CD4-positive, CD25-positive, alpha-beta regulatory T cell (primary cell): ENCODE measurements around the gene PRF1. TPM values are rescaled to one million over a fixed set of nuclear protein-coding genes. Genes with fewer than 3 reads are reported as not detected.

ENCODE experiments used
- ATAC-seq, 2 donors: fragments of 150-1000 bp; cut with Tn5 transposase; one replicate each; pipeline ENCODE4 v1.10.0; 2021; ENCODE audit warnings: low read depth in 2 of 2, moderate number of reproducible peaks in 2 of 2, moderate library complexity in 1 of 2
- DNase-seq, 3 donors: peaks; one replicate each; pipeline versions ENCODE4 v3.0.0 to v3.0.0-alpha.2; 2012 to 2022; ENCODE audit warnings: mixed read lengths in 1 of 3
- H3K27ac ChIP-seq: one replicate; pipeline ENCODE4 v1.7.0; 2013; ENCODE audit warnings: mild to moderate bottlenecking, low read length; ENCODE audit not compliant: insufficient read depth, poor library complexity, severe bottlenecking
- H3K27me3 ChIP-seq: one replicate; pipeline ENCODE4 v1.7.0; 2013; ENCODE audit warnings: low read length; ENCODE audit not compliant: control insufficient read depth, insufficient read depth
- H3K36me3 ChIP-seq: one replicate; pipeline ENCODE4 v1.7.0; 2013; ENCODE audit warnings: mild to moderate bottlenecking, low read length, moderate library complexity; ENCODE audit not compliant: control insufficient read depth, insufficient read depth
- H3K4me1 ChIP-seq: 2 replicates; pipeline ENCODE4 v1.7.0; 2013; ENCODE audit warnings: mild to moderate bottlenecking, low read length; ENCODE audit not compliant: insufficient read depth, control insufficient read depth, poor library complexity, severe bottlenecking
- H3K4me3 ChIP-seq: one replicate; pipeline ENCODE4 v1.7.0; 2013; ENCODE audit warnings: low read depth, mild to moderate bottlenecking, low read length, moderate library complexity
- H3K9me3 ChIP-seq, 2 experiments: 1 replicate in 1 of 2; 2 replicates in 1 of 2; pipeline ENCODE4 v1.7.0; 2013; ENCODE audit warnings: low read length in 2 of 2, mild to moderate bottlenecking in 1 of 2, moderate library complexity in 1 of 2; ENCODE audit not compliant: control insufficient read depth in 2 of 2
- H3K27ac Mint-ChIP-seq, 3 donors: one replicate each; pipeline ENCODE4 v1.8.0; 2020 to 2022; ENCODE audit warnings: mild to moderate bottlenecking in 3 of 3, mixed read lengths in 3 of 3, moderate library complexity in 2 of 3
- H3K27me3 Mint-ChIP-seq: one replicate; pipeline ENCODE4 v1.8.0; 2022; ENCODE audit warnings: mild to moderate bottlenecking, mixed read lengths
- H3K36me3 Mint-ChIP-seq: one replicate; pipeline ENCODE4 v1.8.0; 2020; ENCODE audit warnings: mixed read lengths
- H3K4me1 Mint-ChIP-seq, 4 donors: one replicate each; pipeline ENCODE4 v1.8.0; 2020 to 2022; ENCODE audit warnings: mixed read lengths in 4 of 4, mild to moderate bottlenecking in 1 of 4
- H3K4me3 Mint-ChIP-seq, 4 donors: one replicate each; pipeline ENCODE4 v1.8.0; 2020 to 2022; ENCODE audit warnings: mild to moderate bottlenecking in 4 of 4, mixed read lengths in 4 of 4, moderate library complexity in 3 of 4
- H3K9me3 Mint-ChIP-seq, 7 donors: one replicate each; pipeline ENCODE4 v1.8.0; 2020 to 2022; ENCODE audit warnings: mixed read lengths in 7 of 7, mild to moderate bottlenecking in 3 of 7, moderate library complexity in 2 of 7
- polyA plus RNA-seq, 4 donors: library from polyadenylated mRNA; unstranded; fragments of 300-500 nt; fragmentation: Illumina TruSeq; gene quantifications; one replicate each; pipeline ENCODE4 v1.2.3, GENCODE V29; 2021
- total RNA-seq: library from RNA; stranded (reverse); gene quantifications from one replicate; pipeline ENCODE4 v1.2.3, GENCODE V29; 2022

Gene PRF1
- total and polyA plus RNA-seq, 5 donors from 2014 or later = 32.4 to 187 (median 139) TPM

- Histone ChIP-seq H3K4me3 (no peak overlapping the region), H3K27me3 (no peaks in the 10 kb centered on the region), H3K4me1 (no peaks in the 10 kb centered on the region), H3K27ac (no peak overlapping the region), H3K9me3 (no peaks in the 10 kb centered on the region), H3K36me3 (no peaks in the 10 kb centered on the region)
- no peaks in the 10 kb centered on the region for H3K4me1 Mint-ChIP-seq
- no peak for DNase-seq
- no peak overlapping the region for H3K27ac Mint-ChIP-seq
- ATAC-seq = no peak
- no peaks in the 10 kb centered on the region for H3K9me3 Mint-ChIP-seq
- no peak overlapping the region for H3K4me3 Mint-ChIP-seq
- H3K36me3 Mint-ChIP-seq = no peaks in the 10 kb centered on the region
- no peaks in the 10 kb centered on the region for H3K27me3 Mint-ChIP-seq
These were observed 50.0 kb downstream of the PRF1 start for GRCh38 chr10:70552586-70552985.

DNA sequence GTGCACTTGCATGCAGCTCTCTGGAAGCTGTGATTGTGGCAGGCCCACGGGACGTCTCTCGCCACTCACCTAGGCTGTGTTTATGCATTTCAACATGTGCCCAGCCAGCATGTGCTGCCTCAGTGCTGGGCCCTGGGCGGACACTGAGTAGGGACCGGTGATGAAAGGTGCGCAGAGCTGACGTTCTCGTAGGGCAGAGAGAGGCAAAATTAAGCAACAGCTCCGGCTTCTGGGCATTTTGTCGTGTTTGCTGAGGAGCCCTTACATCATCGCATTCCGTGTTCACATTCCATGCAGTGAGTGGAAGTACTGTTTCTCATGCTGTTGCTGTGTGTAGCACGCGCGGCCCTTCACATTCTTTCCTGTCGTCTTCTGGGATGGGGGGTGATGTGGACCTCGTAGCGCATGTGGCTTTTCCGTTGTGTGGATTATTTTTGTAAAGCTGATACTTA, 50.5 kb downstream of the PRF1 start:
- no peak overlapping the region for H3K27ac Mint-ChIP-seq
- no peak overlapping the region for H3K4me3 Mint-ChIP-seq
- H3K36me3 Mint-ChIP-seq = no peaks in the 10 kb centered on the region
- no peaks in the 10 kb centered on the region for H3K36me3 ChIP-seq
- H3K4me3 ChIP-seq = no peak overlapping the region
- no peaks in the 10 kb centered on the region for H3K9me3 Mint-ChIP-seq
- no peak for ATAC-seq
- no peak for DNase-seq
- no peaks in the 10 kb centered on the region for H3K27me3 Mint-ChIP-seq
- H3K27me3 ChIP-seq = no peaks in the 10 kb centered on the region
- no peaks in the 10 kb centered on the region for H3K9me3 ChIP-seq
- H3K27ac ChIP-seq = no peak overlapping the region
- no peaks in the 10 kb centered on the region for H3K4me1 ChIP-seq
- no peaks in the 10 kb centered on the region for H3K4me1 Mint-ChIP-seq

GRCh38 chr10:70551466-70551865, 51.1 kb downstream of the PRF1 start:
- Mint-ChIP-seq H3K27me3 (no peaks in the 10 kb centered on the region), H3K27ac (no peak overlapping the region), H3K4me1 (no peaks in the 10 kb centered on the region)

DNA sequence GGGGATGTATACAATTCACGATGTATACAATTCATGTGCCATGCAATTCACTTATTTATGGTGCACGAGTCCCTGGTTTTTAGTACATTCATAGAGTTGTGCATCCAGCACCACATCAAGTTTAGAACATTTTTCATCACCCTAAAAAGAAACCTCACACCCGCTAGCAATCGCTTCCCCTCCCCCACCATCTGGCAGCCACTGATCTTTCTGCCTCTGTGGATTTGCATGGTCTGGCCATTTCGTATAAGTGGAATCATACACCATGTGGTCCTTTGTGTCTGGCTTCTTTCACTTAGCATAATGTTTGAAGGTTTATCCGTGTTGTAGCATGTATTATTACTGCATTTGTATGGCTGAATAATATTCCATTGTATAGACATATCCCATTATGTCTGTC, 52.1 kb downstream of the PRF1 start:
- Histone ChIP-seq H3K4me1 (no peaks in the 10 kb centered on the region), H3K9me3 (no peaks in the 10 kb centered on the region), H3K27ac (no peak overlapping the region), H3K27me3 (no peaks in the 10 kb centered on the region), H3K4me3 (no peak overlapping the region), H3K36me3 (no peaks in the 10 kb centered on the region)
- no peak overlapping the region for H3K4me3 Mint-ChIP-seq
- no peaks in the 10 kb centered on the region for H3K9me3 Mint-ChIP-seq
- no peak overlapping the region for H3K27ac Mint-ChIP-seq
- DNase-seq = no peak
- no peaks in the 10 kb centered on the region for H3K27me3 Mint-ChIP-seq
- H3K4me1 Mint-ChIP-seq = no peaks in the 10 kb centered on the region
- ATAC-seq = no peak
- no peaks in the 10 kb centered on the region for H3K36me3 Mint-ChIP-seq

More at GRCh38 chr10:70551466-70551865, 51.1 kb downstream of the PRF1 start:
- DNase-seq (no peak), ATAC-seq (no peak)
- H3K4me1 ChIP-seq = no peaks in the 10 kb centered on the region
- H3K36me3 ChIP-seq = no peaks in the 10 kb centered on the region
- no peak overlapping the region for H3K4me3 ChIP-seq
- no peaks in the 10 kb centered on the region for H3K9me3 ChIP-seq
- Mint-ChIP-seq H3K9me3 (no peaks in the 10 kb centered on the region), H3K4me3 (no peak overlapping the region), H3K36me3 (no peaks in the 10 kb centered on the region)
- H3K27ac ChIP-seq = no peak overlapping the region
- H3K27me3 ChIP-seq = no peaks in the 10 kb centered on the region

DNA sequence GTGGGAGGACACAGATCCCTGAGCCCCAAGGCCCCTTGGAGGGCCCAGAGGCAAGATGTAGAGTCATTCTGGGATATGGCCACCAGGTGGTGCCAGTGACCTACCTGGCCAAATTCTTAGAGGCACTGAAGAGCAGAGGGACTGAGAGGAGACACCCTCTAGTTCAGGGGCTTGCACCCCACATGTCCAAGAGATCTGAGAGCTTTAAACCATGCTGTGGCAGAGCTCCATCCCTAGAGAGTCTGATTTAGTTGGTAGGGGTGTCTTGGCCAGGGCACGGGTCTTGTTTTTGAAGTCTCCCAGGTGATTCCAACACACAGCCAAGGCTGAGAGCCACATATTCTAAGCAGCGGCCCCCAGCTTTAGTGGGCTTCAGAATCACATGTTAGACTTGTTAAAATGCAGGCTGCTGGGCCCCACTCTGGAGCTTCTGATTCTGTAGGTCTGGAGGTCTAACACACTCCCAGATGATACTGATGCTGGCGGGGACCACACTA, 52.5 kb downstream of the PRF1 start:
- DNase-seq (peak; percentile 50 to 72 (median 68)), ATAC-seq (peak; percentile 68 to 74)
- Histone ChIP-seq H3K36me3 (no peaks in the 10 kb centered on the region), H3K27me3 (no peaks in the 10 kb centered on the region), H3K9me3 (no peaks in the 10 kb centered on the region), H3K27ac (no peak overlapping the region), H3K4me3 (no peak overlapping the region), H3K4me1 (no peaks in the 10 kb centered on the region)
- Mint-ChIP-seq H3K27ac (no peak overlapping the region), H3K27me3 (no peaks in the 10 kb centered on the region), H3K9me3 (no peaks in the 10 kb centered on the region), H3K36me3 (no peaks in the 10 kb centered on the region), H3K4me3 (no peak overlapping the region), H3K4me1 (no peaks in the 10 kb centered on the region)

GRCh38 chr10:70549351-70549961, 53.1 kb downstream of the PRF1 start:
- Histone ChIP-seq H3K9me3 (no peaks in the 10 kb centered on the region), H3K36me3 (no peaks in the 10 kb centered on the region), H3K27ac (no peak overlapping the region), H3K27me3 (no peaks in the 10 kb centered on the region), H3K4me1 (no peaks in the 10 kb centered on the region), H3K4me3 (no peak overlapping the region)
- Mint-ChIP-seq H3K27ac (no peak overlapping the region), H3K9me3 (no peaks in the 10 kb centered on the region), H3K27me3 (no peaks in the 10 kb centered on the region), H3K4me1 (no peaks in the 10 kb centered on the region), H3K36me3 (no peaks in the 10 kb centered on the region), H3K4me3 (no peak overlapping the region)
- ATAC-seq (no peak), DNase-seq (no peak)

Other genes with a start within 250 kb of the PRF1 start
- 2.3 TPM for gene LRRC20, start 220.1 kb downstream of the PRF1 start, total RNA-seq
- gene LRRC20, start 220.1 kb downstream of the PRF1 start, polyA plus RNA-seq = 1 to 10 TPM in 3 of 4 donors, under 1 TPM in 1; 0.93 to 3.1 (median 1.8) TPM
- gene EIF4EBP2, start 198.6 kb downstream of the PRF1 start, total RNA-seq = 53.1 TPM
- 10 to 100 TPM; 77.3 to 86.4 (median 85.1) TPM for gene EIF4EBP2, start 198.6 kb downstream of the PRF1 start, polyA plus RNA-seq
- gene NODAL, start 161.1 kb downstream of the PRF1 start, total RNA-seq = not detected
- under 1 TPM in 3 of 4 donors, not detected in 1; 0.09 to 0.22 (median 0.17) TPM for gene NODAL, start 161.1 kb downstream of the PRF1 start, polyA plus RNA-seq
- not detected for gene PALD1, start 124.0 kb downstream of the PRF1 start, total RNA-seq
- gene PALD1, start 124.0 kb downstream of the PRF1 start, polyA plus RNA-seq = not detected
- not detected for gene ADAMTS14, start 69.8 kb upstream of the PRF1 start, total RNA-seq
- not detected for gene ADAMTS14, start 69.8 kb upstream of the PRF1 start, polyA plus RNA-seq
- not detected for gene TBATA, start 182.6 kb upstream of the PRF1 start, total RNA-seq
- gene TBATA, start 182.6 kb upstream of the PRF1 start, polyA plus RNA-seq = not detected
- gene SGPL1, start 213.2 kb upstream of the PRF1 start, total RNA-seq = 30.4 TPM
- 10 to 100 TPM; 12.8 to 16.8 (median 14.9) TPM for gene SGPL1, start 213.2 kb upstream of the PRF1 start, polyA plus RNA-seq